Body of pancreas (tissue), 4 donors: ENCODE results near the gene CASZ1.

Experiments used
- CTCF ChIP-seq, 7 experiments: fragments of 450-650 bp in 4 of 7; fragments of 200-600 bp in 3 of 7; sonication (generic) in 3 of 7; IDR thresholded peaks; one replicate each; pipeline ENCODE4 v1.5.1; 2016 to 2019; ENCODE audit warnings: antibody characterized with exemption in 7 of 7
- POLR2A ChIP-seq, 3 donors: fragments of 450-650 bp; IDR thresholded peaks; one replicate each; pipeline ENCODE4 v1.6.1; 2016; ENCODE audit warnings: antibody characterized with exemption in 3 of 3, mild to moderate bottlenecking in 2 of 3

GRCh38 chr1:10724511-10724910 is 71.9 kb downstream of the CASZ1 start:
- TF ChIP-seq CTCF (IDR thresholded peaks at IDR 0.05): no peak
- TF ChIP-seq POLR2A (IDR thresholded peaks at IDR 0.05): peak in 1 of 3 donors; percentile 20
